Liver (tissue), 3 donors: ENCODE measurements around the gene VBP1.

Experiments
- CTCF ChIP-seq: fragments of 150-350 bp; IDR thresholded peaks from 2 replicates; pipeline ENCODE4 v1.5.1; 2017; ENCODE audit warnings: improper control_type of control experiment, low read depth, low read length; ENCODE audit not compliant: missing input control
- EGR1 ChIP-seq, 2 donors: IDR thresholded peaks; 2 replicates each; pipeline ENCODE4 v1.6.1; 2016 to 2018; ENCODE audit warnings: antibody characterized with exemption in 2 of 2, low read depth in 2 of 2
- FOXA1 ChIP-seq: IDR thresholded peaks from 2 replicates; pipeline ENCODE4 v1.6.1; 2016; ENCODE audit warnings: antibody characterized with exemption
- GABPA ChIP-seq, 2 donors: IDR thresholded peaks in 1 of 2; conservative IDR thresholded peaks in 1 of 2; 2 replicates each; pipeline ENCODE4 v1.6.1; 2016; ENCODE audit warnings: antibody characterized with exemption in 2 of 2, mild to moderate bottlenecking in 1 of 2, moderate library complexity in 1 of 2
- HNF4G ChIP-seq: IDR thresholded peaks from 2 replicates; pipeline ENCODE4 v1.6.1; 2016; ENCODE audit warnings: antibody characterized with exemption
- JUND ChIP-seq, 2 donors: IDR thresholded peaks; 2 replicates each; pipeline ENCODE4 v1.6.1; 2016; ENCODE audit warnings: antibody characterized with exemption in 2 of 2
- MAX ChIP-seq: IDR thresholded peaks from 2 replicates; pipeline ENCODE4 v1.6.1; 2016; ENCODE audit warnings: antibody characterized with exemption
- RAD21 ChIP-seq, 2 donors: IDR thresholded peaks; 2 replicates each; pipeline ENCODE4 v1.6.1; 2016; ENCODE audit warnings: antibody characterized with exemption in 2 of 2, mild to moderate bottlenecking in 2 of 2
- RXRA ChIP-seq, 2 donors: IDR thresholded peaks; 2 replicates each; pipeline ENCODE4 v1.6.1; 2017 to 2018; ENCODE audit warnings: antibody characterized with exemption in 2 of 2, mild to moderate bottlenecking in 1 of 2
- SP1 ChIP-seq: IDR thresholded peaks from 2 replicates; pipeline ENCODE4 v1.6.1; 2018; ENCODE audit warnings: antibody characterized with exemption, mild to moderate bottlenecking
- TAF1 ChIP-seq: conservative IDR thresholded peaks from 2 replicates; pipeline ENCODE4 v1.6.1; 2016; ENCODE audit warnings: antibody characterized with exemption, mild to moderate bottlenecking
- YY1 ChIP-seq: IDR thresholded peaks from 2 replicates; pipeline ENCODE4 v1.6.1; 2016; ENCODE audit warnings: antibody characterized with exemption, mild to moderate bottlenecking
- TF ChIP-seq, protein P1 (sequence below): IDR thresholded peaks from 2 replicates; pipeline ENCODE4 v1.6.1; 2016; ENCODE audit warnings: antibody characterized with exemption
- TF ChIP-seq, protein P2 (sequence below): IDR thresholded peaks from 2 replicates; pipeline ENCODE4 v1.6.1; 2016; ENCODE audit warnings: antibody characterized with exemption, mild to moderate bottlenecking
- donor health status: healthy.
- donor health status: healthy.

- no peak for TF ChIP-seq CTCF
- no peak for TF ChIP-seq TAF1
- TF ChIP-seq RAD21 (IDR thresholded peaks at IDR 0.05), result no peak
- TF ChIP-seq JUND (IDR thresholded peaks at IDR 0.05), result no peak
- no peak for TF ChIP-seq SP1
- no peak for TF ChIP-seq YY1
- no peak for TF ChIP-seq MAX
- no peak for TF ChIP-seq EGR1 (IDR thresholded peaks at IDR 0.05; ENCODE audit: low read depth in 2 of 2)
- TF ChIP-seq GABPA (IDR thresholded peaks at IDR 0.05 in 1 of 2, conservative IDR thresholded peaks at IDR 0.05 in 1 of 2), result no peak
- TF ChIP-seq, protein P1, sequence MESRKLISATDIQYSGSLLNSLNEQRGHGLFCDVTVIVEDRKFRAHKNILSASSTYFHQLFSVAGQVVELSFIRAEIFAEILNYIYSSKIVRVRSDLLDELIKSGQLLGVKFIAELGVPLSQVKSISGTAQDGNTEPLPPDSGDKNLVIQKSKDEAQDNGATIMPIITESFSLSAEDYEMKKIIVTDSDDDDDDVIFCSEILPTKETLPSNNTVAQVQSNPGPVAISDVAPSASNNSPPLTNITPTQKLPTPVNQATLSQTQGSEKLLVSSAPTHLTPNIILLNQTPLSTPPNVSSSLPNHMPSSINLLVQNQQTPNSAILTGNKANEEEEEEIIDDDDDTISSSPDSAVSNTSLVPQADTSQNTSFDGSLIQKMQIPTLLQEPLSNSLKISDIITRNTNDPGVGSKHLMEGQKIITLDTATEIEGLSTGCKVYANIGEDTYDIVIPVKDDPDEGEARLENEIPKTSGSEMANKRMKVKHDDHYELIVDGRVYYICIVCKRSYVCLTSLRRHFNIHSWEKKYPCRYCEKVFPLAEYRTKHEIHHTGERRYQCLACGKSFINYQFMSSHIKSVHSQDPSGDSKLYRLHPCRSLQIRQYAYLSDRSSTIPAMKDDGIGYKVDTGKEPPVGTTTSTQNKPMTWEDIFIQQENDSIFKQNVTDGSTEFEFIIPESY, result no peak
- TF ChIP-seq HNF4G, result no peak
- TF ChIP-seq RXRA (IDR thresholded peaks at IDR 0.05), result no peak
- TF ChIP-seq, protein P2, sequence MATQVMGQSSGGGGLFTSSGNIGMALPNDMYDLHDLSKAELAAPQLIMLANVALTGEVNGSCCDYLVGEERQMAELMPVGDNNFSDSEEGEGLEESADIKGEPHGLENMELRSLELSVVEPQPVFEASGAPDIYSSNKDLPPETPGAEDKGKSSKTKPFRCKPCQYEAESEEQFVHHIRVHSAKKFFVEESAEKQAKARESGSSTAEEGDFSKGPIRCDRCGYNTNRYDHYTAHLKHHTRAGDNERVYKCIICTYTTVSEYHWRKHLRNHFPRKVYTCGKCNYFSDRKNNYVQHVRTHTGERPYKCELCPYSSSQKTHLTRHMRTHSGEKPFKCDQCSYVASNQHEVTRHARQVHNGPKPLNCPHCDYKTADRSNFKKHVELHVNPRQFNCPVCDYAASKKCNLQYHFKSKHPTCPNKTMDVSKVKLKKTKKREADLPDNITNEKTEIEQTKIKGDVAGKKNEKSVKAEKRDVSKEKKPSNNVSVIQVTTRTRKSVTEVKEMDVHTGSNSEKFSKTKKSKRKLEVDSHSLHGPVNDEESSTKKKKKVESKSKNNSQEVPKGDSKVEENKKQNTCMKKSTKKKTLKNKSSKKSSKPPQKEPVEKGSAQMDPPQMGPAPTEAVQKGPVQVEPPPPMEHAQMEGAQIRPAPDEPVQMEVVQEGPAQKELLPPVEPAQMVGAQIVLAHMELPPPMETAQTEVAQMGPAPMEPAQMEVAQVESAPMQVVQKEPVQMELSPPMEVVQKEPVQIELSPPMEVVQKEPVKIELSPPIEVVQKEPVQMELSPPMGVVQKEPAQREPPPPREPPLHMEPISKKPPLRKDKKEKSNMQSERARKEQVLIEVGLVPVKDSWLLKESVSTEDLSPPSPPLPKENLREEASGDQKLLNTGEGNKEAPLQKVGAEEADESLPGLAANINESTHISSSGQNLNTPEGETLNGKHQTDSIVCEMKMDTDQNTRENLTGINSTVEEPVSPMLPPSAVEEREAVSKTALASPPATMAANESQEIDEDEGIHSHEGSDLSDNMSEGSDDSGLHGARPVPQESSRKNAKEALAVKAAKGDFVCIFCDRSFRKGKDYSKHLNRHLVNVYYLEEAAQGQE, result no peak
- TF ChIP-seq FOXA1, result no peak
These were observed 30.5 kb downstream of the VBP1 start for GRCh38 chrX:155246748-155247147.
